SH-SY5Y (cell line): ENCODE results near the gene PTPN3.

Source experiments
- GATA2 ChIP-seq: IDR thresholded peaks from 2 replicates; pipeline ENCODE4 v1.6.1; 2011; ENCODE audit warnings: mild to moderate bottlenecking, low read depth, low read length
- GATA3 ChIP-seq: IDR thresholded peaks from 2 replicates; pipeline ENCODE4 v1.6.1; 2011; ENCODE audit warnings: low read depth, mild to moderate bottlenecking, low read length, moderate library complexity

DNA sequence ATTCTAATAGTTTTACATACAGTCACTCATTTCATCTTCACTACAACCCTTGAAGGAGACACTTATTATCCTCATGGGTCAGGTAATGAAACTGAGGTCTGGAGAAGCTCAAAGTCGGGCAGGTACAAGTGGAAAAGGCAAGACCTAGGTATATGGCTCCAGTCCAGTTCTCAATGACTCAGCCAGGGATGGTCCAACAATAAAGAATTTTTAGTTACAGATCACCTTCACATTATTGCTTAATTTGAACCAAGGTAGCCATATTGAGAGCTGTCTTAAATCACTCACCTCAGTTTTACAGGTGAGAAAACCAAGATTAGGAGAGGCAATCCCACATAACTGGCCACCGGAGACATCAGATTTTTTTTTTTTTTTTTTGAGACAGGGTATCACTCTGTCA lies 55.4 kb downstream of the PTPN3 start:
- TF ChIP-seq GATA2 (no peak), GATA3 (no peak)
